Measurements from ENCODE around the gene FAM222B. TPM values are rescaled to one million over a fixed set of nuclear protein-coding genes. Genes with fewer than 3 reads are reported as not detected.

Gene FAM222B
- total RNA-seq, 1 donor from 2014 or later, result 14.2 TPM

GRCh38 chr17:28756049-28756804 lies 86.4 kb downstream of the FAM222B start:
- intact Hi-C loops (cut with DNase I), result no loop called here
- H3K4me3 ChIP-seq, result no peak overlapping the region
- no peaks in the 10 kb centered on the region for H3K9me3 ChIP-seq
- H3K4me1 ChIP-seq, result no peaks in the 10 kb centered on the region
- H3K36me3 ChIP-seq, result peaks cover 0 to 20% of the 10 kb centered on the region in 2 donors
- DNase-seq (ENCODE audit: extremely low spot score in 2 of 2), result no peak
- TF ChIP-seq POLR2A (IDR thresholded peaks at IDR 0.05) (no peak), POLR2AphosphoS5 (IDR thresholded peaks at IDR 0.05; ENCODE audit: insufficient read depth in 1 of 2, low read depth in 1 of 2) (peak in 1 of 2 donors; percentile 13)
- no peak overlapping the region for H3K27ac ChIP-seq
- no peaks in the 10 kb centered on the region for H3K27me3 ChIP-seq

- TF ChIP-seq CTCF (IDR thresholded peaks at IDR 0.05) (no peak), POLR2A (IDR thresholded peaks at IDR 0.05) (no peak), POLR2AphosphoS5 (IDR thresholded peaks at IDR 0.05; ENCODE audit: insufficient read depth in 1 of 2, low read depth in 1 of 2) (no peak)
- intact Hi-C loops (cut with DNase I), result no loop called here
- no peak for DNase-seq (ENCODE audit: extremely low spot score in 2 of 2)
- Histone ChIP-seq H3K9me3 (no peaks in the 10 kb centered on the region), H3K27ac (no peak overlapping the region), H3K27me3 (no peaks in the 10 kb centered on the region), H3K4me1 (no peaks in the 10 kb centered on the region), H3K4me3 (no peak overlapping the region), H3K36me3 (peaks cover 0 to 17% of the 10 kb centered on the region in 2 donors)
Observed at GRCh38 chr17:28755486-28755885, 87.1 kb downstream of the FAM222B start.

GRCh38 chr17:28751600-28752366 lies 90.8 kb downstream of the FAM222B start:
- Histone ChIP-seq H3K4me3 (no peak overlapping the region), H3K27me3 (no peaks in the 10 kb centered on the region), H3K36me3 (peaks cover 0 to 16% of the 10 kb centered on the region in 2 donors), H3K4me1 (peaks cover 21% of the 10 kb centered on the region), H3K9me3 (no peaks in the 10 kb centered on the region), H3K27ac (no peak overlapping the region)
- no peak for DNase-seq (ENCODE audit: extremely low spot score in 2 of 2)
- intact Hi-C loops (cut with DNase I), result no loop called here
- no peak for TF ChIP-seq POLR2A (IDR thresholded peaks at IDR 0.05)
- TF ChIP-seq POLR2AphosphoS5 (IDR thresholded peaks at IDR 0.05; ENCODE audit: insufficient read depth in 1 of 2, low read depth in 1 of 2), result no peak
- no peak for TF ChIP-seq CTCF (IDR thresholded peaks at IDR 0.05)

- H3K9me3 ChIP-seq, result no peaks in the 10 kb centered on the region
- TF ChIP-seq CTCF (IDR thresholded peaks at IDR 0.05) (peak; percentile 96 to 99 (median 99)), POLR2A (IDR thresholded peaks at IDR 0.05) (no peak), POLR2AphosphoS5 (IDR thresholded peaks at IDR 0.05; ENCODE audit: insufficient read depth in 1 of 2, low read depth in 1 of 2) (peak; percentile 40 to 85)
- H3K36me3 ChIP-seq, result peaks cover 0 to 16% of the 10 kb centered on the region in 2 donors
- H3K27me3 ChIP-seq, result no peaks in the 10 kb centered on the region
- peaks cover 35% of the 10 kb centered on the region for H3K4me1 ChIP-seq
- intact Hi-C loops (cut with DNase I), result no loop called here
- DNase-seq (ENCODE audit: extremely low spot score in 2 of 2), result no peak
- peak overlapping the region; percentile 47 for H3K27ac ChIP-seq
- no peak overlapping the region for H3K4me3 ChIP-seq
Observed at GRCh38 chr17:28750178-28751047, 92.2 kb downstream of the FAM222B start.
